Measurements from ENCODE around the gene CCM2L.

Gene CCM2L

GRCh38 chr20:32056708-32057483 is 46.7 kb downstream of the CCM2L start:
- no peak for DNase-seq (ENCODE audit: low read depth, low spot score)

- DNase-seq (ENCODE audit: low read depth, low spot score): no peak
Observed at GRCh38 chr20:32057656-32058184, 47.5 kb downstream of the CCM2L start.

GRCh38 chr20:32059189-32059588 is 49.0 kb downstream of the CCM2L start:
- DNase-seq (ENCODE audit: low read depth, low spot score): no peak

GRCh38 chr20:32062776-32063170 is 52.5 kb downstream of the CCM2L start:
- DNase-seq (ENCODE audit: low read depth, low spot score): no peak

- no peak for DNase-seq (ENCODE audit: low read depth, low spot score)
Observed at GRCh38 chr20:32063695-32064094, 53.5 kb downstream of the CCM2L start.

GRCh38 chr20:32064667-32065066 is 54.4 kb downstream of the CCM2L start:
- DNase-seq (ENCODE audit: low read depth, low spot score): no peak

- no peak for DNase-seq (ENCODE audit: low read depth, low spot score)
Observed at GRCh38 chr20:32067234-32067821, 57.1 kb downstream of the CCM2L start.

- no peak for DNase-seq (ENCODE audit: low read depth, low spot score)
Observed at GRCh38 chr20:32068174-32068573, 57.9 kb downstream of the CCM2L start.

- DNase-seq (ENCODE audit: low read depth, low spot score): no peak
Observed at GRCh38 chr20:32069711-32070110, 59.5 kb downstream of the CCM2L start.

GRCh38 chr20:32070282-32070681 is 60.0 kb downstream of the CCM2L start:
- DNase-seq (ENCODE audit: low read depth, low spot score): no peak

- no peak for DNase-seq (ENCODE audit: low read depth, low spot score)
Observed at GRCh38 chr20:32070690-32071213, 60.5 kb downstream of the CCM2L start.

GRCh38 chr20:32071395-32072167 is 61.3 kb downstream of the CCM2L start:
- DNase-seq (ENCODE audit: low read depth, low spot score): no peak

GRCh38 chr20:32072168-32072750 is 62.0 kb downstream of the CCM2L start:
- no peak for DNase-seq (ENCODE audit: low read depth, low spot score)

- no peak for DNase-seq (ENCODE audit: low read depth, low spot score)
Observed at GRCh38 chr20:32075534-32075933, 65.3 kb downstream of the CCM2L start.

- no peak for DNase-seq (ENCODE audit: low read depth, low spot score)
Observed at GRCh38 chr20:32077190-32077589, 67.0 kb downstream of the CCM2L start.

GRCh38 chr20:32078322-32078721 is 68.1 kb downstream of the CCM2L start:
- DNase-seq (ENCODE audit: low read depth, low spot score): no peak

GRCh38 chr20:32078791-32079190 is 68.6 kb downstream of the CCM2L start:
- DNase-seq (ENCODE audit: low read depth, low spot score): no peak

- DNase-seq (ENCODE audit: low read depth, low spot score): no peak
Observed at GRCh38 chr20:32079655-32080109, 69.4 kb downstream of the CCM2L start.

GRCh38 chr20:32080783-32081182 is 70.5 kb downstream of the CCM2L start:
- no peak for DNase-seq (ENCODE audit: low read depth, low spot score)
